Tibial nerve (tissue), 4 donors: ENCODE data around the gene ACTG2. TPM values are rescaled to one million over a fixed set of nuclear protein-coding genes. Genes with fewer than 3 reads are reported as not detected.
A peak's percentile ranks its signal among the peaks of the same experiment; 100 is the strongest.

Experiments
- DNase-seq, 2 donors: peaks; one replicate each; pipeline ENCODE4 v3.0.0-alpha.2; 2019; ENCODE audit warnings: low spot score in 2 of 2
- H3K27ac ChIP-seq, 4 donors: fragments of 200-600 bp; sonication (generic) in 3 of 4; one replicate each; pipeline ENCODE4 v1.5.1; 2017 to 2019; ENCODE audit warnings: mild to moderate bottlenecking in 1 of 4
- H3K27me3 ChIP-seq, 2 donors: fragments of 200-600 bp; sonication (generic) in 1 of 2; one replicate each; pipeline versions ENCODE4 v1.5.1 to v1.6.0; 2017 to 2019
- H3K36me3 ChIP-seq, 3 donors: fragments of 200-600 bp; sonication (generic); one replicate each; pipeline ENCODE4 v1.5.1; 2018 to 2019
- H3K4me1 ChIP-seq, 4 donors: fragments of 200-600 bp; sonication (generic) in 3 of 4; one replicate each; pipeline ENCODE4 v1.5.1; 2017 to 2019
- H3K4me3 ChIP-seq, 4 donors: fragments of 200-600 bp; sonication (generic) in 3 of 4; one replicate each; pipeline ENCODE4 v1.5.1; 2017 to 2019; ENCODE audit warnings: mild to moderate bottlenecking in 1 of 4, moderate library complexity in 1 of 4
- H3K9me3 ChIP-seq, 4 donors: fragments of 200-600 bp; sonication (generic) in 3 of 4; one replicate each; pipeline ENCODE4 v1.5.1; 2017 to 2019
- EP300 ChIP-seq, 2 donors: sonication (generic); formaldehyde crosslinking; IDR thresholded peaks; one replicate each; pipeline ENCODE4 v1.6.1; 2017; ENCODE audit warnings: antibody characterized with exemption in 2 of 2, mild to moderate bottlenecking in 1 of 2
- POLR2A ChIP-seq, 2 donors: fragments of 450-650 bp; IDR thresholded peaks; one replicate each; pipeline ENCODE4 v1.6.1; 2017; ENCODE audit warnings: antibody characterized with exemption in 2 of 2, mild to moderate bottlenecking in 2 of 2, moderate library complexity in 2 of 2
- WGBS, 2 donors: methylation state at CpG; one replicate each; pipeline ENCODE4 v1.1.5; 2018; 5-methylcytosine and 5-hydroxymethylcytosine counted together
- total RNA-seq, 4 donors: library from RNA; depleted of rRNA; stranded (reverse); fragments of >200 nt; gene quantifications; one replicate each; pipeline ENCODE4 v1.1.0, GENCODE V29; 2016
- TF ChIP-seq, protein P1 (sequence below), 5 experiments: fragments of 200-600 bp in 3 of 5; fragments of 450-650 bp in 2 of 5; sonication (generic) in 3 of 5; IDR thresholded peaks; one replicate each; pipeline ENCODE4 v1.5.1; 2016 to 2019; ENCODE audit warnings: antibody characterized with exemption in 5 of 5, mild to moderate bottlenecking in 3 of 5, moderate library complexity in 2 of 5

The ACTG2 gene
- total RNA-seq, 4 donors from 2014 or later: 6.3 to 20.1 (median 16.8) TPM

GRCh38 chr2:73925853-73926492 is 33.2 kb downstream of the ACTG2 start:
- 84 to 86% methylated on average over 13 of the region's 13 CpGs for WGBS, 2 donors
- DNase-seq: no peak

GRCh38 chr2:73926493-73927327 is 33.9 kb downstream of the ACTG2 start, which contains the start of gene DGUOK:
DGUOK (plus strand) TSS chr2:73926880; CDS start chr2:73926911, 31 bp downstream.
- no peaks in the 10 kb centered on the region for H3K9me3 ChIP-seq
- no peaks in the 10 kb centered on the region for H3K27me3 ChIP-seq
- 0 to 1% methylated on average over 44 to 49 of the region's 50 CpGs for WGBS, 2 donors
- H3K4me3 ChIP-seq: peak within 1 kb of the TSS; percentile 64 to 88 (median 74)
- peak; percentile 96 to 99 for DNase-seq
- H3K27ac ChIP-seq: peak within 1 kb of the TSS; percentile 88 to 98 (median 95)
- no peaks in the 10 kb centered on the region for H3K36me3 ChIP-seq
- peak; percentile 96 to 99 for TF ChIP-seq EP300 (IDR thresholded peaks at IDR 0.05)
- peak; percentile 87 to 95 for TF ChIP-seq POLR2A (IDR thresholded peaks at IDR 0.05)
- TF ChIP-seq, protein P1, sequence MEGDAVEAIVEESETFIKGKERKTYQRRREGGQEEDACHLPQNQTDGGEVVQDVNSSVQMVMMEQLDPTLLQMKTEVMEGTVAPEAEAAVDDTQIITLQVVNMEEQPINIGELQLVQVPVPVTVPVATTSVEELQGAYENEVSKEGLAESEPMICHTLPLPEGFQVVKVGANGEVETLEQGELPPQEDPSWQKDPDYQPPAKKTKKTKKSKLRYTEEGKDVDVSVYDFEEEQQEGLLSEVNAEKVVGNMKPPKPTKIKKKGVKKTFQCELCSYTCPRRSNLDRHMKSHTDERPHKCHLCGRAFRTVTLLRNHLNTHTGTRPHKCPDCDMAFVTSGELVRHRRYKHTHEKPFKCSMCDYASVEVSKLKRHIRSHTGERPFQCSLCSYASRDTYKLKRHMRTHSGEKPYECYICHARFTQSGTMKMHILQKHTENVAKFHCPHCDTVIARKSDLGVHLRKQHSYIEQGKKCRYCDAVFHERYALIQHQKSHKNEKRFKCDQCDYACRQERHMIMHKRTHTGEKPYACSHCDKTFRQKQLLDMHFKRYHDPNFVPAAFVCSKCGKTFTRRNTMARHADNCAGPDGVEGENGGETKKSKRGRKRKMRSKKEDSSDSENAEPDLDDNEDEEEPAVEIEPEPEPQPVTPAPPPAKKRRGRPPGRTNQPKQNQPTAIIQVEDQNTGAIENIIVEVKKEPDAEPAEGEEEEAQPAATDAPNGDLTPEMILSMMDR (IDR thresholded peaks at IDR 0.05): peak in 1 of 5 experiments; percentile 34
- peaks cover 0 to 47% (median 22%) of the 10 kb centered on the region in 4 donors for H3K4me1 ChIP-seq

More at GRCh38 chr2:73925853-73926492, 33.2 kb downstream of the ACTG2 start:
- Histone ChIP-seq H3K4me3 (peak overlapping the region; percentile 10 to 88 (median 74)), H3K4me1 (peaks cover 0 to 40% (median 18%) of the 10 kb centered on the region in 4 donors), H3K27ac (peak overlapping the region; percentile 88 to 98 (median 95)), H3K27me3 (peaks cover 0 to 5% of the 10 kb centered on the region in 2 donors), H3K36me3 (no peaks in the 10 kb centered on the region), H3K9me3 (no peaks in the 10 kb centered on the region)
- TF ChIP-seq EP300 (IDR thresholded peaks at IDR 0.05) (no peak), POLR2A (IDR thresholded peaks at IDR 0.05) (no peak)
- TF ChIP-seq, protein P1 (IDR thresholded peaks at IDR 0.05): no peak

DNA sequence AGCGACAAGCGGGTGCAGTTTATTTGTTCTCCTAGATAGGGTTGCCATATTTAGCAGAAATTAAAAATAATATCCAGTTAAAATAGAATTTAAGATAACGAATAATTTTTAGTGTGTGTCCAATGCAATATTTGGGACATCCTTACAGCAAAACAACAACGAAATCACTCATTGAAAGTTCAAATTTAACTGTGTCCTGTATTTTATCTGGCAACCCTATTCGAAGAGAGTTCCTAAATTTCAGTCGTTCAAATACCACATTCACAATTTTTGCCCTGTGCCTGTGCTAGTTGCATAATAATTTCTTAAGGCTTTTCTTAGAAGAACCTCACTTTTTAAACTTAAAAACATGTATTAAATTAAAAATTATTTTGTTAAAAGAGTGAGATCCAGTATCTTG is 34.5 kb downstream of the ACTG2 start:
- TF ChIP-seq POLR2A (IDR thresholded peaks at IDR 0.05) (no peak), EP300 (IDR thresholded peaks at IDR 0.05) (no peak)
- TF ChIP-seq, protein P1 (IDR thresholded peaks at IDR 0.05): no peak
- H3K36me3 ChIP-seq: peaks cover 0 to 6% (median 0%) of the 10 kb centered on the region in 3 donors
- peak overlapping the region; percentile 64 to 88 (median 74) for H3K4me3 ChIP-seq
- WGBS, 2 donors: 13 to 19% methylated on average over 6 of the region's 6 CpGs
- peak overlapping the region; percentile 88 to 98 (median 95) for H3K27ac ChIP-seq
- peaks cover 0 to 53% (median 25%) of the 10 kb centered on the region in 4 donors for H3K4me1 ChIP-seq
- no peak for DNase-seq
- H3K27me3 ChIP-seq: no peaks in the 10 kb centered on the region
- H3K9me3 ChIP-seq: no peaks in the 10 kb centered on the region

DNA sequence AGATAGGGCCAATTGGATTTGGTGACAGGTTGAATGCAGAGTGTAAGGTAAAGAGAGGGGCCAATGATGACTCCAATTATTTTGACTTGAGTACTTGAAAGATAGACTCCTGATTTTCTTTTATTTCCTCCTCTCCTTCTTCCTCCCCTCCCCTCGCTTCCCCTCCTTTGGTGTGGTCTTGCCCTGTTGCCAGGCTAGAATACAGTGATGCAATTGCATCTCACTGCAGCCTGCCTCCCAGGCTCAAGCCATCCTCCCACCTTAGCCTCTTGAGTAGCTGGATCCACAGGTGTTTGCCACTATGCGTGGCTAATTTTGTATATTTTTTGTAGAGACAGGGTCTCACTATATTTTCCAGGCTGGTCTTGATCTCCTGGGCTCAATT is 36.1 kb downstream of the ACTG2 start:
- Histone ChIP-seq H3K36me3 (peaks cover 0 to 9% (median 0%) of the 10 kb centered on the region in 3 donors), H3K27ac (no peak overlapping the region), H3K4me3 (no peak overlapping the region), H3K9me3 (no peaks in the 10 kb centered on the region), H3K27me3 (no peaks in the 10 kb centered on the region), H3K4me1 (peaks cover 0 to 68% (median 31%) of the 10 kb centered on the region in 4 donors)
- DNase-seq: no peak
- 91 to 97% methylated on average over 2 of the region's 2 CpGs for WGBS, 2 donors
- no peak for TF ChIP-seq POLR2A (IDR thresholded peaks at IDR 0.05)

GRCh38 chr2:73930386-73930785 is 37.6 kb downstream of the ACTG2 start:
- 77 to 79% methylated on average over 2 of the region's 2 CpGs for WGBS, 2 donors
- Histone ChIP-seq H3K27ac (peak overlapping the region in 1 of 4 donors; percentile 5), H3K36me3 (peaks cover 0 to 9% (median 0%) of the 10 kb centered on the region in 3 donors), H3K27me3 (no peaks in the 10 kb centered on the region), H3K4me1 (peaks cover 0 to 75% (median 31%) of the 10 kb centered on the region in 4 donors), H3K4me3 (no peak overlapping the region), H3K9me3 (no peaks in the 10 kb centered on the region)
- DNase-seq: no peak
- TF ChIP-seq EP300 (IDR thresholded peaks at IDR 0.05): no peak
- TF ChIP-seq, protein P1 (IDR thresholded peaks at IDR 0.05): no peak
- no peak for TF ChIP-seq POLR2A (IDR thresholded peaks at IDR 0.05)
